Stimulated activated CD8-positive, alpha-beta memory T cell treated with anti-CD3 and anti-CD28 coated beads, Interleukin-7, amount 100 ng/mL, for 1 hour (primary cell): ENCODE results near the gene MRC2.

Source experiments
- DNase-seq, 2 donors: peaks; one replicate each; pipeline ENCODE4 v3.0.0-alpha.2; 2020; ENCODE audit warnings: low read depth in 2 of 2

MRC2 gene

DNA sequence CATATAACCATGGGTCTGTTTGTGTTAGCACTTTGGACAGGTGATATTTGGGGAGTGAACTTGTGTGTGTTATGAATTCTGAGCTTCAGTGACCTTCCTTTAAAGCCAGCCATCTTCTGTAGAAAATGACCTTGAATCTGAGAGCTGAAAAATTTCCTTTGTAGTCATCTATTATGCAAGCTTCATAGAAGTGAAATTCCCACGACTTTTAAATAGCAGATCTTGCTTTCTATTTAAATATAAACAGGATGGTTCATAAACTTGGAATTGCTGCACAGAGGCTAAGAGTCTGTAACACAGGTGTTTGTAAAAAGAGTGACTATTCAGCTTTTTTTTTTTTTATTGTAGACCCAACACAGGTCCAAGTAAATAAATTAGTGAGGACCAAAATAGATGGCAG, 95.2 kb downstream of the MRC2 start:
- DNase-seq = no peak

DNA sequence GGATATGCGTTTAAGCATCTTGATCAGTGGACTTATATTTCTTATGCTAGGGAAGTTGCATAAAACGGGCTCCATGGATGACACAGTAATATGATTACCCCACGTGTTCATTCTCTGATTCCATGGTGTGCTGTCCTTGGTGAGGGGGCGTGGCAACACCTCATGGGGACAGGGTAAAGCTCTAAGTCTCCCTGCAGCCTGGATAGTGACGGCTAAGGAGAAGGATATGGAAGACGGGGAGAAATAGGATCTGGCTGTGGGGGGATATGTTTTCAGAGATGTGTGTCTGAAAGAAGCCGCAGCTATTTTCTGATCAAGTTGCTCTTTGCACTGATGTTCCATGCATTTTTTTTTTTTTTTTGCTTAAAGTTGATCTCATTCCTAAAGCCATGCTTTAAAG, 96.4 kb downstream of the MRC2 start:
- DNase-seq = no peak

DNA sequence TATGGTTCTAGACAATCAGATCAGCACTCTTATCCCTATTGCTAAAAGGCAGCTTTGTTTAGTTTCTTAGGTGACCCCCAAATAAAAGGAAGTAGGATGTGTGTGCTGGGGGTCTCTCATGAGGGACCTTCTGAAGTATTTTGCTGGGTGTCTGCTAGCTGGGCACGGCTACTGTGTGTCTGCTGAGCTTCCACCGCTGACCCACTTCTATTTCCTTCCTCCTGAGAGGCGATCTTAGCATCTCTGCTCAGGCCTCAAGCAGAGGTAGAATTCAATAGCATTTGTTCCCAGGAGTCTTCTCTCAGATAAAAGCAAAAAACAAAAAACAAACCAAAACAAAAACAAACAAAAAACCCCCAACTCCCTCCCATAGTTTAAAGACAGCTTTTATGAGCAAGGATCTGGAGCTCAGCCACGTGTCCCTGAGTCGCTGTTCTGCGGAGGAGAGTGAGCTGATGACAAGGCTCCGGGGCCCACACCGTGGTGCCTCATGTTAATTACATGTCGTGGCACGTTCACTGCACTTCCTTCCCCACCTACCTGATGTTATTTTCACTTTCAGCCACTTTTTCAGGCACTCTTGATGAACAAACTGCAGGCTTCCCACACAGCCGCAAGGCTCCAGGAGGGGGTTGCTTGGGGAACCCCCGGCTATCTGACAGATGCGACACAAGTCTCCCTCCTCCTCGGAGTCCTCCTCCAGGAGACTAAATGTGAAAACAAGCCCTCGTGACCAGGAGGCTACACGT, 97.1 kb downstream of the MRC2 start:
- DNase-seq = peak; percentile 25 to 37

DNA sequence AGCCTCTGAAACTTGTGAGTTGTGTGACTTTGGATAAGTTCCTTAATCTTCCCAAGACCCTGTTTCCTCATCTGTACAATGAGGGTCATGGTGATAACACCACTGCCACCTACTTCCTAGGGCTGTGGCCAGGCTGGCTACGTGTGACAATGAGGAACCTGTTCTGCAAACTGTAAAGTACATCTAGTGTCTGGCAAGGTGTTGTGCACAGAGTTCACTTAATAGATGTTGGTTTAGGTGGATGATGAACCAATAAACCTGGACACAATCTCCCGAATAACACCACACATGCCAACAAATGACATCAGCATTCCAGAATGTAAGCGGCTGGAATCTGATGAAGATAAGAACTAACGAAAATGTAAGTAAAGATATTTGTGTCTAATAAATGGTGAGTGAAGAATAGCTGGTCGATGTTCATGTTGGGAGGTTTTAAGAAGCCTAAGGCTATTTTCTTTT, 98.3 kb downstream of the MRC2 start:
- no peak for DNase-seq

DNA sequence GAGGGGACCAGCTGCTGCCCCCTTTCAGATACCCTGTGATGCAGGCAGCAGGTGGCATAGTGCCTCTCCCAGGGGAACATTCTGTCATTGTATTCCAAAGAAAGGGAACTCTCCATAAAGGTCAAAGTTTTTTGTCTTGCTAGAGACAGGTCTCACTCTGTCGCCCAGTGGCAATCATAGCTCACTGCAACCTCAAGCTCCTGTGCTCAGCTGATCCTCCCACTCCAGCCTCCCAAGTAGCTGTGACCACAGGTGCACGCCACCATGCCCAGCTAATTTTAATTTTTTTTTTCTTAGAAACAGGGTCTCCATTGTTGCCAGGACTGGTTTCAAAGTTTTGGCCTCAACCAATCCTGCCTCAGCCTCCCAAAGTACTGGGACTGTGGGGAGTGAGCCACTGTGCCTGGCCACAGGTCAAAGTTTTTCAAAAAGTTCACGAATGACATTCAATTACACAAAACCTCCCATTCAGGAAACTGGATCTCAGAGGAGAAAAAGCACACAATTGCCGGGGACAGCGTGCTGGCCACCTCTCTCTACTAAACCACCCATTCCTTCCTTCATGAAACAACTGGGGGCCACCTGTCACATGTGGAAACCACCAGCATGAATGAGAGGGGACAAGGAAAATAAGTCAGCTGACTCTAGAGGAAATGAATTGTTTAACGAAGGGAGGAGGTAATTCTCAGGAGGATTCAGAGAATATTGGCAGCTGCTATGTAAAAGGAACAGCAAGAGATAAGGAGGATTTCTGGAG, 100.6 kb downstream of the MRC2 start:
- DNase-seq = no peak

DNA sequence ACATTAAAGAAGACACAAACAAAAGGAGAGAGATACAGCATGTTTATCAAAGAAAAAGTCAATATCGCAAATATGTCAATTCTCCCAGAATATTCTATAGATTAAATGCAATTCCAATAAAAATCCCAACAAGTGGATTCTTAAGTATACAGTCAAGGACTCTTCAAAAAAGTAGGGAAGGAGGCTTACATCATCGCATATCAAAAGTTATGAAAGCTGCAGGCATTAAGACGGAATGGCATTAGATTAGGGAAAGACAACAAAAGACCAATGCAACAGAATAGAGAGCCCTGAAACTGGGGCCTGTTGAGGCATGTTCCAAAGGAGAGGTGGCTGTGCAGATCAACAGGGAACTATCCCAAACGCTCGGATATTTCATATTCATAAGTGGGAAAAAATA, 104.7 kb downstream of the MRC2 start:
- DNase-seq = no peak

DNA sequence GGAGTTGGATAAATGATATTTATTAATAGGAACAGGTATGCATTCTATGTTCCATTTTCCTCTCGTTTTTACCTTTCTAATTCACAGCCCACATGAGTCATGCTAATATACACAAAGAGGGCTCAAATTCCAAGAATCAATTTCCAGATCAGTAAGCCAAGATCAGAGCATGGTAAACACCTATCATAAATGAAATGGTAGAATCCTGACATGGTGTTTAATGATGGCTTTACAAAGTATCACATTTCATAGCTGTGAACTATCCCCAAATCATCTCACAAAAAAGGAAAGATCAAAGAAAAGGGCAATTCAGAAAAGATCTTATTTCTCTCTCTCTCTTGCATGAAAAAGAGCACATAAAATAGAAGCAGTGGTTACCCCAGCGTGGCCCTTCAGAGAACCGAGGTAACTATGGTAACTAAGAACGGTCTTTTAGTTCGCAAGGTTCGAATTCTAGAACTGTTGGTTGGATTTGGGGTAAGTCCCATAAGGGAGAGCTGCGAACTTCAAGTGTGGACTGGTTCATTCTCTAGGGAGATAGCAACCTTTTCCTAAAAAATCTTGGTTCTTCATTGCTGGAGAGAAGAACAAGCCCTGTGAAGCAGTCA, 107.7 kb downstream of the MRC2 start:
- no peak for DNase-seq

DNA sequence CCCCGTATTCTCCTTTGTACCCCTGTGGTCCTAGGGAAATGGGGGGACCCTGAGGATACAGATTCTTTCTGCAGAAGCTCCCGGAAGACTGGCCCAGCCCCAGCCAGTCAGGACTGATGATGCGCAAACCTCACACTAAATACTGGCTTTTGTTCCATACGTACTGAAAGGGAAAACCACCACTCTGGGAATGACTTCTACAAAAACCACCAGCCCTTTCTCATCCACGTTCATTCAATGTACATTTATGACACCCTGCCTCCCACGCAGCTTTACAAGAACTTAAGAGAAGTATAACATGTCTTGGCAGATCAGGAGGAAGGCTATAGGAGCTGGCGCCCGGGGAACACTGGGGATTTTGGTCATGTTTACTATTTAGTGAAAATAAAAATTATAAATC, 110.0 kb downstream of the MRC2 start:
- no peak for DNase-seq

DNA sequence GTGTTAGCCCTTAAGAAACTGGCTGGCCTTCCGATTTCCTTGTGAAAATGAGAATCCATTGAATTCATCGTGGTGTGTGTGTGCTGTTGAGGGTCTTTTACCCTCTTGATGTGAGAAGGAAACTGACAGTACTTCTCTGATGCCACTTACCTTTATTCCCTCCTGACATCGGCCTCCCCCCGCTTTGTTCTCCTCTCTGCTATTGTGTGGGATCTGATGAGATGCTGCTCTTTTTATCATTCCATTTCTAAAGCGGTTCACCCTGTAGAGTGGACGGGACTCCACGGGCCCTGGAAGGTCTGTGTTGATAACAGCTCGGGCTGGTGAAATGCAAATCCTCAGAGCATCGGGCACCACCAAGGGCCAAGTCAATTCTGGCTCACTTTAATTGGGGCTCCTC, 110.8 kb downstream of the MRC2 start:
- DNase-seq = no peak

DNA sequence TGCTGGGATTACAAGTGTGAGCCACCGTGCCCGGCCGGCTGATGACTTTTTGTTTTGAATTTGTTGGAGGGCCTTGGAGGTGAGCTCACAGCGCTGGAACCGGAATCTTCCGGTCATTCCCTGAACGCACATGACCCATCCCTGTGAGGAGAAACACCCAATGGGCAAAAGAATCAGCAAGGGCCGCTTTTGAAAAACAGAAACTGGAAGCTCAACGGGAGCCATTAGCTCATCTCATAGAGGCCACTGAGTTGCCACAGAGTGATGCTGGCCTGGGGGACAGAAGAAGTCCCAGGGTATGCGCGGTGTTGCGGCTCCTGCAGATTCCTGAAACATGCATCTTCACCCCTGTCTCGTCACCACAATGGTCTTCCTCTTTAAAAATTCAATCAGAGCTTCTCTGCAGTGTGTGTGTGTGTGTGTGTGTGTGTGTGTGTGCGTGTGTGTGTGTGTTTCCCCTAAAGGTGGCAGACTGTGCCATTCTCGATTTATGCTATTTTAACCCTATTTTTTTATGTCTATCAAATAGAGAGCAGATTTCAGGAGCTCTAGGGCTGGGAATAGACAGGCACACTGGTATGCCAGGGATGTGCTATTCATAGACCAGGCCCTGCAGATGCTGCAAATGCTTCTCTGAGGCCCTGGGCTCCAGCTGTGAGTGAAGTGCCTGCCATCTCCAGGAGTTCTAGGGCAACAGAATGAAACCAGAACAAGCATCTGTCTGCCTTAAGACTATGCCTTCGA, 112.3 kb downstream of the MRC2 start:
- DNase-seq = no peak

DNA sequence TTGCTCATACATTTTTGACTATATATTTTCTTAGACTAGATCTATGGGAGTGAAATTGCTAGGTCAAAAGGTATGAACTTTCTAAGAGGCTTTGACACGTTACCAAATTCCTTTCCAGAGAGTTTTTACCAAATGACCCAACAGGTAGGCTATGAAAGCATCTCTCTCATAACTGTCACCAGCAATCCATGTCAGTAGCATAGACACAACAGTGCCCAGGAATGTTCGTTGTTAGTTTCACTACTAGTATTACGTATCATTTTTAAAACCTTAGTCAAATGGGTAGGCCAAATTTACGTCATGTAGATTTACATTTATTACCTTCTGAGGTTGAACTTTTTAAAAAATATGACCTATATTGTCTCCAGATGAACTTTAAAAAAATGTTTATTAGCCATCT, 113.8 kb downstream of the MRC2 start:
- DNase-seq = no peak
